Astrocyte (in vitro differentiated cells and primary cell): ENCODE measurements around the gene ATRNL1.

Source experiments
- EZH2 ChIP-seq: IDR thresholded peaks from 2 replicates; pipeline ENCODE4 v1.6.1; 2012; ENCODE audit warnings: mild to moderate bottlenecking, low read length, inconsistent platforms; ENCODE audit not compliant: insufficient read depth
- TF ChIP-seq, protein P1 (sequence below): IDR thresholded peaks from 2 replicates; pipeline ENCODE4 v1.5.1; 2011; ENCODE audit warnings: low read depth, mild to moderate bottlenecking, inconsistent platforms, low read length, moderate library complexity; ENCODE audit not compliant: insufficient read depth

GRCh38 chr10:115047705-115048104 lies 45.5 kb upstream of the ATRNL1 start:
- TF ChIP-seq, protein P1, sequence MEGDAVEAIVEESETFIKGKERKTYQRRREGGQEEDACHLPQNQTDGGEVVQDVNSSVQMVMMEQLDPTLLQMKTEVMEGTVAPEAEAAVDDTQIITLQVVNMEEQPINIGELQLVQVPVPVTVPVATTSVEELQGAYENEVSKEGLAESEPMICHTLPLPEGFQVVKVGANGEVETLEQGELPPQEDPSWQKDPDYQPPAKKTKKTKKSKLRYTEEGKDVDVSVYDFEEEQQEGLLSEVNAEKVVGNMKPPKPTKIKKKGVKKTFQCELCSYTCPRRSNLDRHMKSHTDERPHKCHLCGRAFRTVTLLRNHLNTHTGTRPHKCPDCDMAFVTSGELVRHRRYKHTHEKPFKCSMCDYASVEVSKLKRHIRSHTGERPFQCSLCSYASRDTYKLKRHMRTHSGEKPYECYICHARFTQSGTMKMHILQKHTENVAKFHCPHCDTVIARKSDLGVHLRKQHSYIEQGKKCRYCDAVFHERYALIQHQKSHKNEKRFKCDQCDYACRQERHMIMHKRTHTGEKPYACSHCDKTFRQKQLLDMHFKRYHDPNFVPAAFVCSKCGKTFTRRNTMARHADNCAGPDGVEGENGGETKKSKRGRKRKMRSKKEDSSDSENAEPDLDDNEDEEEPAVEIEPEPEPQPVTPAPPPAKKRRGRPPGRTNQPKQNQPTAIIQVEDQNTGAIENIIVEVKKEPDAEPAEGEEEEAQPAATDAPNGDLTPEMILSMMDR: no peak
- no peak for TF ChIP-seq EZH2
